ENCODE results near the gene ADM2.

Gene ADM2

DNA sequence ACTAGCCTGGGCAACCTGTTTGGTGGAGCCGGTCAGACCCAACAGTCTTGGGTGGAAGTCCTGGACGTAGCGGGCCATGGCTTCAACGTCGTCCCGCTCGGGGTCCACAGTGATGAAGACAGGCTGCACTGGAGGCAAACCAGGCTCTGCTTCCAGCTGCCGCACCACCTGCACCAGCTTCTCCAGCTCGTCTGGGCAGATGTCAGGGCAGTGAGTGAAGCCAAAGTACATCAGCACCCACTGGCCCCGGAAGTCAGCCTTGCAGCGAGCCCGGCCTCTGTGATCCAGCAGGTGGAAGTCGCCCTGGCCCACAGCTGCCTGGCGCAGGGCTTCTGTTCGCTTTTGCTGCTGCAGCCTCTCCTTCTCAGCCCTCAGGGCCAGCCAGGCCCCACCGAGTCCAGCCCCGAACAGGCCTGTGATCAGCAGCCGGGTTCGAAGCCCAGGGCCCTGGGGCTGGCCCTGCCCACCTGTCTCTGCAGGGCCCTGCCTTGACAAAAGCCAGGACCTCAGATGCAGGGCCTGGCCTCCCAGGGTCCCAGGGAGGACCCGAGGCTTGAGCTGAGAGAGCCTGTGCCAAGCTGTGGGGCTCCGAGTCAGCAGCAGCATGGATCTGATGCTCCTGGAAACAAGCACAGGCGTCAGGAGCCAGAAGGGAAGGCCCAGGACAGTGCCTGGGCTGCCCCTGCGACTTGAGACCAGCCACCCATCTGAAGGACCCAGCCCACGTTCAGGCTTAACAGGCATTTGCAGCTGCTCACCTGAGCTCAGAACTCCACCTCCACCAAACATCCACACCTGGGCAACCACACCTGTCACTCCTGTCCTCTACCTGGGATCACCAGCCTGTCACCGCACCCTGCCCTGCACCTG lies 42.7 kb downstream of the ADM2 start:
- no peak for DNase-seq

DNA sequence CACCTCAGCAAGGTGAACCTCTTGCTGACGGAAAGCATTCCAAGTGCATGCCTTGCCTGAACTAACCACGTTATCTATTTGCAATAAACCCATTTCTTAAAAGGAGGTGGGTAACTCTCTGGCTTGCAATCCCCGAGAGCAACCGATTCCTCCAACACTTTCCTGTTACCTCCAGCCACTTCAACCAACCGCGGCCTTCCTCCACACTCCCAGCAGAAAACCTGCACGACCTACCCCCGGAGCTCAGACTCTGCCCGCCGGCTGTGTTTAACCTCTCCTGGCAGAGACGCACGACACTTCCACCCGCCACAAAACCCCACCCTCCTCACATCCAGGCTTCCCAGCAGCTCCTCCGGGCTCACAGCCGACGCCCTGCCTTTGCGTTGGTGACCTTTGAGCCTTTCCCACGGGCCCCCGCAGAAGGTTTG lies 43.3 kb downstream of the ADM2 start:
- DNase-seq = no peak

DNA sequence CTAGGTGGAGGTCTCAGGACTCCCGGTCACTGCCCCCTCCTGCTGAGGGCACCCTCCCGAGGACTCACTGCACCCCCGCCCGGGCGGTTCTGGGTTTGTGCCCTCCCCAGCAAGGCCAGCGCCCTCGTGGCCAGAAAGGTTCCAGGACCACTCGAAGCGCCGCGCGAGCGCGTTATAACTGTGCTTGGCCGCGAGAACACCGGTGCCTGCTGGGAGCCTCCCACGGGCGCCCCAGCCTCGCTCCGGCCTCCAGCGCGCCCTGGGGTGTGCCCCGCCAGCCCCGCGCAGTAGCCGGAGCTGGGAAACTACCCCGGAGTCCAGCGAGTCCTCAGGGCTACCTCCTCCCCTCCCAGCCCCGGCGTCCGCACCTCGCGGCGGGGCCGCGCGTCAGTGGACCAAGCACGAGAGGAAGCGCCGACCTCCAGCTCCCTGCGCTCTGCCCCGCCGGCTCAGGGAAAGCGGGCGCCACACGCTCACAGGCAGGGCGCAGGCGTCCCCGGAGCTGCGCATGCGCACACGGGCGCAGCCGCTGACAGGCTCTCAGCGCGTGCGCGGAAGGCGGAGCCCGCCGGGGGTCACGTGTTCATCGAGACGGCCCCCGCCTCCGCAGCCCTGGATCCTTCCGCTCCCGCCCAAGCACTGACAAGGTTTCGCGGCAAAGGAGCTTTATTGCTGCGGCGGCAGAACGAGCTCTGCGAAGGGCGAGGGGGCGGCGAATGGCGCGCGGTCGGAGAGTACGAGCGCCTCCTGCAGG lies 43.9 kb downstream of the ADM2 start, which contains the start of gene SCO2:
SCO2 (minus strand) TSS at position 495 of the 754 bp plus-strand sequence. CDS start 1,187 bp downstream, outside the sequence.
- peak; percentile 41 to 94 (median 88) for DNase-seq

DNA sequence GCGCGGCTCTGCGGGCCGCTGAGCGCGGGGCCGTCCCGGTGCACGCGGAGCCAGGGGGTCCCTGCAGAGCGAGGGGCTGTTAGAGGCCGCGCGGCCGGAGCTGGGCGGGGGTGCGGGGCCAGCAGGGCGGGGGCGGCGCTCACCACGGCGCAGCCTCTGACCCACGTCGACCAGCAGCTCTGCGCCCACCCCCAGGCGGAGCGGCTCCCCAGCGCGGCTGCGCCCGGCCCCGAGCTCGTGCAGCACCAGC lies 44.4 kb downstream of the ADM2 start:
- DNase-seq = peak in 12 of 56 donors; percentile 56 to 87 (median 80)

DNA sequence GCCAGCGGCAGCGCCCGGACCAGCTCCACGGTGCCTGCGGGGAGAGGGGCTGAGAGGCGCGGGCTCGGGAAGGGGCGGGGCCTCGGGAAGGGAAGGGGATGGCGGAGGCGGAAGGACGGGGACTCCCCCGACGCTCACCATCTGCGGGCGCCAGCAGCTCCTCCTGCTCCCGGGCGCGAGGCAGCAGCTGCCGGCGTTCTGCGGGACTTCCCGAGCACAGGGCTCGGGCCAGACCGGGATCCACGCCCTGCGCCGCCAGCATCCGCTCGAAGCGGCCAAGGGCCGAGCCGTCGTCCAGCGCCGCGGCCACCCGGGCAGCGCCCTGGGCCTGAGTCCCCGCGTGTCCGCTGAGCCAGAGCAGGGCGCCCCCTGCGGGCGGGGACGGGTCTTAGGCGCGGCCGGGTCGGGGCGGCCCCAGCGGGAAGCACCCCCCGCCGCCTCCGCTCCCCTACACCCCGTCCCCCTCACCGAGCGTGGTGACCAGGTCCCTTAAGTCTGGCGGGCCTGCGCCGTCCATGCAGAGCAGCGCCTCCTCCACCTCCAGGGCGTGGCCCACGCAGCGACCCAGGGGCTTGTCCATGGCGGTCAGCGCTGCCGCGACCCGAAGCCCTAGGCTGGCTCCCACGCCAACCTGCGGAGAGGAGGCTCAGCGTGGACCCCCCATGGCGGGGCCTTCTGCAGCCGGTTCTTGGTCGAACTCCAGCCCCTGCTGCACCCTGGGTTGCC lies 44.9 kb downstream of the ADM2 start:
- peak in 33 of 56 donors; percentile 29 to 87 (median 67) for DNase-seq

DNA sequence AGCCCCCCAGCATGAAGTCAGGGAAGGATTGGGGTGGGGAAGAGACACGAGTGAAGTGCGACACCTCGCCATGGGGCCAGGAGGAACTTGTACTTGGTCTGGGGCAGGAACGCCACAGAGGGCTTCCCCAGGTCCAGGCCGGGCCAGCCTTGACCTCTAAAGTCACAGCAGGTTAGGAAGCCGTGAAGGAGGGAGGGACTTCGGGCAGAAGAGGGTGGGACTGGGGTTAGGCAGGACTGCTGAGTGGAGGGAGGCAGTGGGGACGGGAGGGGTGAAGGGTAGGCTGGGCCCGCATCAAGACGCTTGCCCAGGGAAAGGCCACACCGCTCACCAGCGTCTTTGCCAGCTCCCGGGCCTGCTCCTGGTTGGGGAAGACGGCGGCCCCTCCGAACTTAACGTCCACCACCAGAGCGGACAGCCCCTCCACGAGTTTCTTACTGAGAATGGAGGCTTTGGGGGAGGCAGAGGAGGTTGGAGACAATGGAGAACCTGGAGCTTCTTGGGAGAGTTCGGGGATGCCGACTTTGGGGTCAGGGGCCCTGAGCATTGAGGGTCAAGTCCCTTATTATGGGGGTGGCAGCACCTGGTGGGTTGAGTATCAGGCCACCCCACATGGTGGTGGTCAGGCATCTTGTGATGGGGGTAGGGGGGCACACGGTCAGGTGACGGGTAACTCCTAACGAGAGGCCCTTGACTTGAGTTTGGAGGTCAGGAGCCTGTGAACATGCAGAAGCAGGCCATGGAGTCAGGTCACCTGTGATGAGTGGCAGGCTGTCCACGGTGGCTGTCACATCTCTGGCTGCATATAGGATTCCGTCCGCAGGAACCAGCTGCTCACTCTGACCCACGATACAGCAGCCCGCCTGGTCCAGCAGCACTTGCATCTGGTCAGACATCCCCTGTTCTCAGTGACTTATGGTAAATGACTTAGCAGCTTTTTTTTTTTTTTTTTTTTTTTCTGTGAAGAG lies 45.8 kb downstream of the ADM2 start:
- no peak for DNase-seq

DNA sequence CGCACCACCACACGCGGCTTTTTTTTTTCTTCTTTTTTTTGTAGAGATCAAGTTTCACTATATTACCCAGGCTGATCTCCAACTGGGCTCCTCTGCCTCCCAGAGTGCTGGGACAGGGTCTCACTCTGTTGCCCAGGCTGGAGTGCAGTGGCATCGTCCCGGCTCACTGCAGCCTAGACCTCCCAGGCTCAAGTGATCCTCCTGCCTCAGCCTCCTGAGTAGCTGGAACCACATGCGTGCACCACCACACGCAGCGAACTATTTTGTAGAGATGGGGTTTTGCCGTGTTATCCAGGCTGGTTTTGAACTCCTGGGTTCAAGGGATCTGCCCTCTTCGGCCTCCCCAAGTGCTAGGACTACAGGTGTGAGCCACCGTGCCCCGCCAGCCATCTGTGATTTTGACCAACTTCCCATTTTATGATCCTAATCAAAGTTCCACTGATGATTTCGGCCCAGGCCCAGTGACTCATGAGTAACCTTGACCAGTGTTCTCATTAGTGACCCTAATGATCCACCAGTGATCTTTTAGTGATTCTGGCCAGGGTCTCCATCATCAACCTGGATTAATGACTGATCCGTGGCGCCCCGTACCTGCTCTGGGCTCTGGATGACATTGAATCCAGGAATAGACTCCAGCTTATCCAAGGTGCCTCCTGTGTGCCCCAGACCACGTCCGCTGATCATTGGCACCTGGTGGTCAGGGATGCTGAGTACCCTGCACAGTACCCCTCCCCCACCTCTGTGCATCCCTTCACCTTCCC lies 46.8 kb downstream of the ADM2 start:
- no peak for DNase-seq

DNA sequence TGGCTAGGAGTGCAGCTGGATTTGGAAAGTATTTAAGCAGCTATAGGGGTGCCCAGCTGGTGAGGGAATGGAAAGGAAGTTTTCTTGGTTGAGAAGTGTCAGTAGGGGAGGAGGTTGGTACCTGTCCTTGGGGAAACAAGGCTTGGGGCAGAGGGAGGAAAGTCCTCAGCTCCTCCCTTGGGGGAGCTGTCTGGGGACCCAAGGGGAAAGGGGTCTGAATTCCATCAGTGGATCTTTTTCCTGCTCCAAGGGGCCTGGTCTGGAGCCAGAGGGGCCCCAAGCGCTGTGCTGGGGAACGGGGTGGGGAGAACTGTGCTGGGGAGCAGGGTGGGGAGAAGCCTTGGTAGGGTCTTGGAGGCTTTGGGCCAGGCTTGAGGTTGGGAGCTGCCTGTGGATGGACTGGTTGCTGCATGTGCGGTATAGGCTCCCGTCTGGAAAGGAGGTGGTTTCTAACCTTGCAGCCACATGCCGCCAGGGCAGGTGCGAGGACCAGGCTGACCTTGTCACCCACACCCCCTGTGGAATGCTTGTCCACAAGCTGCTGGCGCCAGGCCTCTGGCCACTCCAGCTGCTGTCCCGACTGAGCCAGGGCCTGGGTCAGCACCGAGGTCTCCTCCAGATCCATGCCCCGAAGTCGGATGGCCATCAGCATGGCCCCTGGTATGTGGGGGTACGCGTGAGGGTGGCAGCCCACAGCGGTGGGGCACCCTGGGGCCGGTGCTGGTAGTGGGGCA lies 47.5 kb downstream of the ADM2 start:
- no peak for DNase-seq

DNA sequence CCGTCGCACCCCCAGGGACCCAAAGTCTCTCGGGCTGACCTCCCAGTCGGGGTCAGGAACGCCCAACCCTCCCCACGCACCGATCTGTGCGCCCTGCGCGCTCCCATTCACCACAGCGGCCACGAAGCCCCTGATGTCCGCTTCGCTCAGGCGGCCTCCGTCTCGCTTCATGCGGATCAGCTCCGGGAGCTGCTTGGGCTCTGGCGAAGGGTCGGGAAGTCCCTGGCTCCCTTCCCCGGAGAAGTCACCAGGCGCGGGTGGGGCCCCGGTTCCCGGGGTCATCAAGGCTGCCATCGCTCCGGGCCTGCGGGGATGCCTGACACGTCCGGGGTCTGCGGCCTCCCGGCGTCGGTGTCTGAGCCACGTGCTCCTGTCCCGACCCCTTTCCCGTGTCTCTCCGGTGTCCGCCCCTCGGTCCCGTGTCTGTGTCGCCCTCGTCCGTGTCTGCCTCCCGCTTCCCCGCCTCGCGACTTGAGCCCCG lies 48.1 kb downstream of the ADM2 start:
- DNase-seq = no peak

DNA sequence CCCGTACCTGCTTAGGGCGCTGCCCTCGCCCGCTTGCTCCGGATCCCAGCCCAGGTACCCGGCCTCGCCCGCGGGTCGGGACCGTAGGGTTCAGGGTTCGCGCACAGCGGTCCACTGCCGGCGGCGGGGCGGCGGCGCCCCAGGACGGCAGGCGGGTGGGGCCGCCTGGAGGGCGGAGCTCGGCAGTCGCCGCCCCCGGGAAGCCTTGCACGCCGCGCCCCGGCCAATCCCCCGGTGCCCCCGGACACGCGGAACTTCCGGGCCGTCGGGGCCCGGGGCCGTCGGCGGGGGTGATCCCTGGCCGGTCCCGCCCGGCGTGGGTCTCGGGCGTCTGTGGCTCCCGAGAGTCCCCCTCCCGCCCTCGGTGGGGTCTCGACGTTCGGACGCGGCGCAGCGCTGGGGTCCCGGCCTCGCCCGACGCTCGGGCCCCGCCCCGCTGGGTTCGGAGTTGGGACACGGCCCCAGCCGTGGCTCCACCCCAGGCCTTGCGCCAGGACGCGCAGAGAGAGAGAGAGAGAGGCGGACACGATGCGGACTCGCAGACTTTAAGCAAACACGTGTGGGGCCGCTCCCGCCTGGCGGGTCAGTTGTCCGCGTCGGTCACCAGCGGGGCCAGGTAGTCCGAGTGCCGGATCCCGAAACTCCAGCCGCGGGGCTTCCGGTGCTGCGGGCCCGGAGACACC lies 48.7 kb downstream of the ADM2 start, which contains the start of gene TYMP:
TYMP (minus strand) TSS at position 116 of the 683 bp plus-strand sequence. CDS start 303 bp downstream, outside the sequence.
- no peak for DNase-seq

DNA sequence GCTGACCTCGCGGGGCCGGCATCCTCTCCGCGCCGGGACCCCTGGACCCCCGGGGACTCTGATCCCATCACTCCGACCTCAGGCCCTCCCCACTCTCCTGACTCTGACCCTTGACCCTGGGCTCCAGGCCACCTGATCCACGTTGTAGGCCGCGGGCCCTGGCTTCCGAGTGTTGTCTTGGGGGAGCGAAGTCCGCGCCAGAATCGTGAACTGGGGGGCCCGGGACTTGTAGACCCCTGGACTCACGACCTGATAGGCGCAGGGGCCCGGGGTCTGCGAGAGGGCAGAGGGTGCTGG lies 49.2 kb downstream of the ADM2 start:
- no peak for DNase-seq

DNA sequence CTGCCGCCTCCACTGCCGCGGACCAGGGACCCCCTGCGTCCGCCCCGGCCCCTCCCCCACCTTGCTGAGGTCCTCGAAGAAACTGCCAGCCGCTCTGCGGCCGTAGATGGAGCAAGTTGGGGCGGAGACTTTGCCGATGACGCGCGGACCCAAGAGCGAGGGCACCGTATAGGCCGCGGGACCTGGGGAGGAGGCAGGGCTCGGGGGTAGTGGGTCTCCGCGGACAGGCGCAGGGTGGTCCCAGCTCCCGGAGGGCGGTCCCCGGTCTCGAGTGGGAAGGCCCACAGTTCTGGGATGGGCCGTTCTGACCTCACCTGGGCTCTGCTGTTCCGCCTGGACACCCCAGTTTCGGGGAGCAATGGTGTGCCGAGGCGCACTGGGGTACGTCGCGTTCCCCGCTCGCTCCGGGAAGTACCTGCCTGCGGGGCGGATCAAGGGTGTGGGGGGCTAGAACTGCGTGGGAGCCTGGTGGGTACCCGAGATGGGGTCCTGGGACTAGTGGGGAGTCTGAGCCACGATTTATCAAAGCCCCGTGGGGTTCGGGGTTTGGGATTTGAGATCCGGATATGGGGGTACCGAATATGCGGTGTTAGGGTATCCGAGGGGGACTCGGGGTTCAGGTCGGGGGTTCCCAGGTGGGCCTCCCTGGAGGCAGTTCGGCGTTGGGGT lies 49.7 kb downstream of the ADM2 start:
- peak in 1 of 56 donors; percentile 36 for DNase-seq

DNA sequence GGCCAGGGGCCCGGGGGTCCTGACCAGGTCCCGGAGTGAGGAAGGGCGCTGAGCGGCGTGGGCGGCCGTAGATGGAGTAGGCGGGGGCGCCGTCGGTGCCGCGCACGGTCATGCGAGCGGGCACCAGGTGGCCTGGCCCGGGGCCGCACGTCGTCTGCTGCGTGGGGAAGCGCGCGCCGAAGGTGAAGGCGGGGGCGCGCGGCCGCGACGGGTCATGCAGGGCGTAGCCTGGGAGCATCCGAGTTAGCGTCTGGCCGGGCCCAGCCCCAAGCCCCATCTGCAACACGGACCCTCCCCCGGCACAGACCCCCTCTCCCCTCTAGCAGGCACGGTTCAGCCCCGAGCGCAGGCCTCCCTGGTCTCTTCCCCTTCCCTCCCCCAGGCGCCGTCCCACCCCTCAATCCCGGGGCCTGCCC lies 50.2 kb downstream of the ADM2 start:
- DNase-seq = no peak

DNA sequence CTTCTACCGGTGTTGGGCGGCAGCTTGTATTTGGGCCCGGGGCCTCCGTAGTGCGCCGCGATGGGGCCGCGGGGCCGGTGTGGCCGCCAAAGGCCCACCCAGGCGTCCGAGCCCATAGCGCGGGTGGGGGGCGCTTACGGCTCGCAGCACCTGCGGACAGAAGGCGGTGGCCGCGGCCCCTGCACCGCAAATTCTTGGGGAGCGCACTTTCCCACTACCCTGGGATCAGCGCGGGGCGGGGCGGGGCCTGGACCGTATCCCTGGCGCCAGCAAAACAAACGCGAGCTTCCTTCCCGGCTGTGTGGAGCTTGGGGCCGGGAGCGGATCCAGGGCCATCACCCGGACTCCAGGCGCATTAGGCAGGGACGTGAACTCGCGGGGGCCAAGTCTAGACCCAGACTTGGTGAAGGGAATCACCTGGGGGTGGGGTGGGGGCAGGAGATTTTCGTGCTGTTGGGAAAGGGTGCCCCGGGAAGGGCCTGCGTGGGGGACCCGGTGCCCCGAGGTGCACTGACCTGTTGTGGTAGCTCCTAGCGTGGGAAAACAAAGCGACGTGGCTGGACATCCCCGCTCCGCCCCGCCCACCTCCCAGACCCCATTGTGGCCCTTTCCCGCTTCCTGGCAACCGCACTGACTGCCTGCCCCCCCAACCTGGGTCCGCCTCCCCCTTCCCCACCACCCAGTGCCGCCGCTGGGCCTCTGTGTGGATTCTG lies 50.8 kb downstream of the ADM2 start:
- DNase-seq = no peak

DNA sequence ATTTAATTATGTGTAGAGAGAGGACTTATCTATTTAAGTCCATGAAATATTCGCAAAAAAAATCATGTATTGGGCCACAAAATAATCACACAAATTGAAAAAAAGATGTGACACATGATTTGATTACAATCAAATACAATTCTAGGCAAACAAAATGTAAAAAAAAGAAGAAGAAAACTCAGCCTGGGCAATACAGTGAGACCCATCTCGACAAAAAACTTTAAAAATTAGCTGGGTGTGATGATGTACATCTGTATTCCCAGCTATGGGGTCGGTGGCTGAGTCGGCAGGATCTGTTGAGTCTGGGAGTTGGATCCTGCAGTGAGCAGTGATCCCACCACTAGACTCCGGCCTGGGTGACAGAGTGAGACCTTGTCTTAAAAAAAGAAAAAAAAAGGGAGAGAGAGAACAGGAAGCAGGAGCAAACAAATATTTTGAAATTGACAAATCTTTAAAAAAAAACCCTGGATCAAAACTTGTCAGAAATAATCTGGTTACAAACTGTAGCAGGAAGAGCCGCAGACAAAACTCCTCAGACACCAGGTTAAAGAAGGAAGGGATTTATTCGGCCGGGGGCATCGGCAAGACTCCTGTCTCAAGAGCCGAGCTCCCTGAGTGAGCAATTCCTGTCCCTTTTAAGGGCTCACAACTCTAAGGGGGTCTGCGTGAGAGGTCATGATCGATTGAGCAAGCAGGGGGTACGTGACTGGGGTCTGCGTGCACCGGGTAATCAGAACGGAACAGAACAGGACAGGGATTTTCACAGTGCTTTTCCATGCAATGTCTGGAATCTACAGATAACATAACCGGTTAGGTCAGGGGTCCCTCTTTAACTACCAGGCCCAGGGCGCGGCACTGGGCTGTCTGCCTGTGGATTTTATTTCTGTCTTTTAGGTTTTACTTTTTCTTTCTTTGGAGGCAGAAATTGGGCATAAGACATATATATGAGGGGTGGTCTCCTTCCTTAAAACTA lies 51.8 kb downstream of the ADM2 start:
- DNase-seq = no peak

All from amygdala (tissue), 56 donors.